Ecto neural progenitor cell (in vitro differentiated cells): ENCODE data around the gene TMEM80.
A peak's percentile ranks its signal among the peaks of the same experiment; 100 is the strongest.
"Not testable (repeated sequence)": the region's sequence is repeated elsewhere in the genome, so short reads cannot be mapped to it uniquely, and the experiment has no call there.

Experiments used
- DNase-seq: peaks from one replicate; pipeline ENCODE4 v3.0.0-alpha.2; 2018; ENCODE audit warnings: low spot score

TMEM80 gene

GRCh38 chr11:721247-721740 is 25.7 kb downstream of the TMEM80 start:
- no peak for DNase-seq

DNA sequence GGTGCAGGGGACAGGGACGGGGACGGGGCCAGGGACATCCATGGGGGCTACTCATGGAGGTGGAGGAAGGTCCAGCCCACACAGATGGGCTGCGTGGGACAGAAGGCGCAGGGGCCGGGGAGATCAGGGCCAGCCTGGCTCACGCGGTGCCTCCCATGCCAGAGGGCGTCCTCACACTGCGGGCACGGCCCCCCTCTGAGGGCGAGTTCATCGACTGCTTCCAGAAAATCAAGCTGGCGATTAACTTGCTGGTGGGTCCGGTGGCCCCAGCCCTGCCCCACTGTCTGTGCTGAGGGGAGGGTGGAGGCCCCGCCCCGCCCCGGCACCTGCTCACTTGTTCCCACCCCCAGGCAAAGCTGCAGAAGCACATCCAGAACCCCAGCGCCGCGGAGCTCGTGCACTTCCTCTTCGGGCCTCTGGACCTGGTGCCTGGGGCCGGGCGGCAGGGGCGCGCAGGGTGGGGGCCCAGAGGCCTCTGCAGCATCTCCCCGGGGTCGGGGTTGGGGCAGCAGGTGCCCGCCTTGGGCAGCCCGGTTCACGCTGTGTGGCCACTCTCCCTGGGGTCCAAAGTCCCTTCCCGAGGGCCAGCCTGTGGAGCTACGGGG is 26.2 kb downstream of the TMEM80 start:
- no peak for DNase-seq

DNA sequence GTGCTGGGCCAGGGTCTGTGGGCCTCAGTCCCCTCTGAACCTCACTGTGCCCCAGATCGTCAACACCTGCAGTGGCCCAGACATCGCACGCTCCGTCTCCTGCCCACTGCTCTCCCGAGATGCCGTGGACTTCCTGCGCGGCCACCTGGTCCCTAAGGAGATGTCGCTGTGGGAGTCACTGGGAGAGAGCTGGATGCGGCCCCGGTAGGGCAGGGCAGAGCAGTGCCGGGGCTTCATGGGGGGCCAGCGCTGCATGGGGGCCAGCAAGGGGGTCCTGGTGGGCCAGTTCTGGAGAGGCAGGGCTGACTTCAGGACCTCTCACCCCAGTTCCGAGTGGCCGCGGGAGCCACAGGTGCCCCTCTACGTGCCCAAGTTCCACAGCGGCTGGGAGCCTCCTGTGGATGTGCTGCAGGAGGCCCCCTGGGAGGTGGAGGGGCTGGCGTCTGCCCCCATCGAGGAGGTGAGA is 26.8 kb downstream of the TMEM80 start:
- no peak for DNase-seq

DNA sequence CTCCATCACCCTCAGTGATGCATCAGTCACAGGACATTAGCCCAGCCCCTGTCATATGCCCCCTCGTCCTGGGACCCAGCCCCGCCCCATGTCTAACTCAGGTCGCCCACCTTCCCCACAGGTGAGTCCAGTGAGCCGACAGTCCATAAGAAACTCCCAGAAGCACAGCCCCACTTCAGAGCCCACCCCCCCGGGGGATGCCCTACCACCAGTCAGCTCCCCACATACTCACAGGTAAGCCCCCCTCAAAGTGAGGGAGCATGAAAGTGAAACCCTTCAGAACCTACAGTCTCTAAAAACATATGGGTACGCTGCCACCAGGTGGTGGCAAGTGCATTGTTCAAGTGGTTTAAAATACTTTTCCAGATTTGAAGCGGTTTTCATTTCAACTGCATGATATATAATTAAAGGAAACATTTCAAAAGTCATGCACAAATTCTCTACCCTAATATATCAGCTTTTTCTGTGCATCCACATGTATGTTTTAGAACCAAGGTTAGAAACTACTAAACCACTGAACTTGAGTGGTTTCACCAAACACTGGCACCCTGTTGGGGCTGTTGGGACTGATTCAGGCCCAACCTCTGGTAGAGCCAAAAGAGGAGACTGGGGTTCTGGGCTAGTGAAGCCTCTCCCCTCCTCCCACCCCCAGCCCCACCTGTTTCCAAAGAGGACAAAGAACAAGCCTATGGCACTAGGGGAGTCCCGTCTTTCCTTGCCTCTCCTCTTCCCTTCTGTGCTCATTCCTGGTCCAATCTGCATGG is 27.7 kb downstream of the TMEM80 start:
- DNase-seq, result no peak

DNA sequence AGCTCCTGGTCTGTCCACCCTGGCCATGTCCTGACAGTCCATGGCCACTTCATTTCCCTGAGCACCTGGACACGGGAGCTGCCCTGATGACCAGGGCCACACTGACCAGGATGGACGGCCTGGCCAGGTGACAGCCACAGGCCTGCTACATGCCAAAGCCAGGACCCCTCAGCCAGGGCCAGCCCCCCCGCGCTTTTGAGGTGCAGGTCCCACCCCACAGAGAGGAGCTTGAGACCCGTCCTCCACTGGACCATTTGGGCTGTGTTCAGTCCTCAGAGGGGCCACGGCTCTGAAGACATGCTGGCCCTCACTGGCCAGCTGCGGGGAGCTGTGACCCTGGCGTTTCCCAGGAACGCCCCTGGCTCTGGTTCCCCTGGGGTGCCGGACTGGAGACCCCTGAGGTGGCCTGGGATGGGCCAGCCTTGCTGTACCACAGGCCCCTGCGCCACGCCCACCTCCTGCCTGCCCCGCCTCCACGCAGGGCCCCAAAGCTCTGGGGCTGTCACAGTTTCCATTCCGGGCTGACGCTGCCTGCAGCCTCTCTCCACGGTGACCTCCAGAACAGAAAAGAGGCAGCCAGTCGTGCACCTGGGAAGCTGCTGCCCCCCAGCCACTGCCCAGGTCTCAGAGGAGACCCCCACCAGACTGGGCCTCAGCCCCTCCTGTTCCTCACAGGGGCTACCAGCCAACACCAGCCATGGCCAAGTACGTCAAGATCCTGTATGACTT is 28.6 kb downstream of the TMEM80 start:
- DNase-seq, result no peak

GRCh38 chr11:724778-725386 is 29.3 kb downstream of the TMEM80 start:
- DNase-seq, result no peak

GRCh38 chr11:725624-726202 is 30.1 kb downstream of the TMEM80 start:
- DNase-seq, result no peak

DNA sequence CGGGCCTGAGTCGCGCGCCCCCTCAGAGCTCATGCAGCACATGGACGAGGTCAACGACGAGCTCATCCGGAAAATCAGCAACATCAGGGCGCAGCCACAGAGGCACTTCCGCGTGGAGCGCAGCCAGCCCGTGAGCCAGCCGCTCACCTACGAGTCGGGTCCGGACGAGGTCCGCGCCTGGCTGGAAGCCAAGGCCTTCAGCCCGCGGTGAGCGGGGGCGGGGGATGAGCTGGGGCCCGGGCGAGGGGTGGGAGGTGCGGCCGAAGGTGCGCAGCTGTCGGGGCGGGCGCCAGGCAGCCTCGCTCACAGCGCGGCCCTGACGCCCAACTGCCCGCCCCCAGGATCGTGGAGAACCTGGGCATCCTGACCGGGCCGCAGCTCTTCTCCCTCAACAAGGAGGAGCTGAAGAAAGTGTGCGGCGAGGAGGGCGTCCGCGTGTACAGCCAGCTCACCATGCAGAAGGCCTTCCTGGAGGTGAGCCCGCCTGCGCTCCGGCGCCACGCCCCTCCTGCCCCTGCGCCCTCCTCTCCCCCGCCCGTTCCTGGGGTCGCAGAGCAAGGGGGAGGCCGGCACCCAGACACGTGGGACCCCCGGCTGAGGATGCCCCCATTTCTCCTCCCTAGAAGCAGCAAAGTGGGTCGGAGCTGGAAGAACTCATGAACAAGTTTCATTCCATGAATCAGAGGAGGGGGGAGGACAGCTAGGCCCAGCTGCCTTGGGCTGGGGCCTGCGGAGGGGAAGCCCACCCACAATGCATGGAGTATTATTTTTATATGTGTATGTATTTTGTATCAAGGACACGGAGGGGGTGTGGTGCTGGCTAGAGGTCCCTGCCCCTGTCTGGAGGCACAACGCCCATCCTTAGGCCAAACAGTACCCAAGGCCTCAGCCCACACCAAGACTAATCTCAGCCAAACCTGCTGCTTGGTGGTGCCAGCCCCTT is 30.9 kb downstream of the TMEM80 start:
- DNase-seq, result no peak

DNA sequence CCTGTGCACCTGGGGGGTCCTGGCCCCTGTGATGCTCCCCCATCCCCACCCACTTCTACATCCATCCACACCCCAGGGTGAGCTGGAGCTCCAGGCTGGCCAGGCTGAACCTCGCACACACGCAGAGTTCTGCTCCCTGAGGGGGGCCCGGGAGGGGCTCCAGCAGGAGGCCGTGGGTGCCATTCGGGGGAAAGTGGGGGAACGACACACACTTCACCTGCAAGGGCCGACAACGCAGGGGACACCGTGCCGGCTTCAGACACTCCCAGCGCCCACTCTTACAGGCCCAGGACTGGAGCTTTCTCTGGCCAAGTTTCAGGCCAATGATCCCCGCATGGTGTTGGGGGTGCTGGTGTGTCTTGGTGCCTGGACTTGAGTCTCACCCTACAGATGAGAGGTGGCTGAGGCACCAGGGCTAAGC is 31.7 kb downstream of the TMEM80 start:
- no peak for DNase-seq

DNA sequence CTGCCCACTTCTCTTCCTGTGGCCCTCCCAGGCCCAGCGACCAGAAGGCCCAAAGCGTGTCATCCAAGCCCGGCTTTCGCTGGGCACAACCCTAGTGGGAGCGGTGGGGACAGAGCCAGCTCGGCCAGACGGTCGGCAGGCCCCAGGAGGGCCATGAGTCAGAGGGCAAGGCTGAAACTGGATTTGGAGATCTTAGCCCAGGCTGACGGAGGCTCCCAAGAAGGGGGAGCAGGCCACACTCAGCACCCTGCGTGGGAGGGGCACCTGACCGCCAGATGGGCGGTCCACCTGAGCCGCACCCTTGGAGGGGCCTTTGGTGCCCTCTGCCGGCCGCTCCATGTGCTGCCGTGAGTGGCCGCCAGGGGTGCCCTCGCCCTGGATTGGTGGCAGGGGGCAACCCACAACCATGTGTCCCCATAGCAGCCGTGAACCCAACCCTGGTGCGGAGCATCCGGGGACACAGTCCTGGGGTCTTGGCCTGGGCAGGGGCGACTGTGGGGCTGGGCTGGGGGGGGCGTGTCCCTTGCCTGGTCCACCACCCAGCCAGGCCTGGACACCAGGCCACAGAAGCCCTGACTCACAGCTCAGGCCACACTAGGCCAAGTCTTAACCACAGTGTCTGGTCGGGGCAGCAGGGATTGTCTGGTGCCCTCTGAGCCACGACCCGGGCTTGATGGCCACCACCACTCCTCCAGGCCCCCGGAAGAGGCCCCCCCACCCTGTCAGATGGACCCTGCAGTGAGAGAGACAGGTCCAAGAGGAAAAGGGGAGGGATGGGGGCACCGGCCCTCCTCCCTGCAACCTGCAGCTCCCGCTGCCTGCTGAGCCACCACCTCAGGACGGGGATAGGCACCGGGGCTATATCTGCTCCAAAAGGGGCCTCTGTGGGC is 32.5 kb downstream of the TMEM80 start:
- DNase-seq, result peak; percentile 91

DNA sequence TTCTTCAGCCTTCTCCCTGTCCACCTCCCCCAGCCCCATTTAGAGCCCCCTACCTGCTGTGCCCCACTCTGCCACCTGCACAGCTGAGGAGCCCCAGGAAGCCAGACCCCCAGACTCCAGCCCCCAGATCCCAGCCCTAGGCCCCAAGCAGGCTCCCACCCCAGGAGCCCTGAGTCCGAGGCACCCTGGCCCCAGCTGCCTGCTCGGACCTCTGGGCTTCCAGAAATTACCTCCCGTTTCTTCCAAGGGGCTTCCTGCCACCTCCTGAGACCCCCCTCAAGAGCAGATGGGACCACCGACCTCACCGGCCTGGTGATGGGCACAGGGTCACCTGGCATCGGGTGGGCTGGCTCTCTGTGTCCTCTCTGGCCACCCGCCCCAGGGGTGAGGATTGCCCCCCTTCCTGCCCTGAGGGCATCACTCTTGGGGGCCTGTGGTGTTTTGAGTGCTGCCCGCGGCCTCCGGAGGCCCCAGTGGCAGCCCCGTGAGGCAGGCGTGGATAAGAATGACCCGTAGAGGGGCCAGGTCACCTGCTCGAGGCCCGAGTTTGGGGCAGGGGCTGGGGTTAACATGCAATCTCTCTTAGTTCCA is 33.4 kb downstream of the TMEM80 start:
- no peak for DNase-seq

DNA sequence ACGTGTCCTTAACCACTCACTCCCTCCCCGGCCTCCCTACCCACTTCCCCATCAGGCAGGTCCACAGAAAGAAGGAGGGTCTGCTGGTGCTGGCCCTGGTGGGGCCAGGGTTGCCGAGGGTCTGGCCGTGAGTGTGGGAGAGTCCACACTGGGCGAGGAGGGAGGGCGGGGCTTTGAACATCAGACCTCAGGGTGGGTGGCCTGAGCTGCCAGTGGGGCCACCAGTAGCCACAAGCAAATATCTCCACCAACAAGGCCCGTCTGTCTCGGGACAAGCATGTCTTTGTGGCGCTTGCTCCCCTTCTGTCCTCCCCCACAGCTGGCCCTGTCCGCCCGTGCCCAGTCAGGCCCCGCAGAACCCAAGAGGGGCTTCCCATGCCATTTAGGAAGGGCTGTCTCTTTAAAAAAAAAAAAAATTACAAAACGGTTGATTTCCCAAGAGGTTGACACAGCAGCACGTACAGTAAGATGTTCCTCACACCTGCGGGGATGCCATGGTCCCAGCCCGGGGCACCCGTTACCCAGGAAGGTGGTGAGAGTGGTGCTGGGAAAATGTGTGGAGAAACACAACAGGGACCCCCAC is 34.0 kb downstream of the TMEM80 start:
- DNase-seq, result peak; percentile 57

GRCh38 chr11:733072-733471 is 37.5 kb downstream of the TMEM80 start:
- no peak for DNase-seq

- DNase-seq, result not testable (repeated sequence)
These were observed 38.9 kb downstream of the TMEM80 start for GRCh38 chr11:734541-734940.

- DNase-seq, result no peak
These were observed 41.8 kb downstream of the TMEM80 start for GRCh38 chr11:737366-737765.

DNA sequence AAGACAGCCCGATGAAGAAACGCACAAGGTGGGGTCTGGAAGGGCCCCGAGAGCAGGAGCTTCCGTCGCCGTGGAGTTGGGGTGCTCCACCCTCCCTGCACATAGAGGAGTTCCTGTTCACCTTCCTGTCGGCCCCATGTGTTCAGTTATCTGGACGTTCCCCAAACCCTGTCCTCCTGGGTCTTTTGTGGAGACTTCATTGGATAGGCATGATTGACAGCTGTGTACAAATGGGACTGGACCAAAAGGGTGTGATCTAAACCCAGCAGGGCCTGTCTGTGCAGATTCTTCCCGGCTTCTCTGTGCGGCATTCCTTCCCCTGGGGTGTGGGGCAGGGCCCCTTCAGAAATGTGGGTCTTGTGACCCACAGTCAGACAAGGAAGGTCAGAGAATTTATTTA is 42.3 kb downstream of the TMEM80 start:
- DNase-seq, result not testable (repeated sequence)

GRCh38 chr11:742156-742546 is 46.5 kb downstream of the TMEM80 start:
- no peak for DNase-seq

GRCh38 chr11:742571-743201 is 47.1 kb downstream of the TMEM80 start:
- DNase-seq, result no peak

DNA sequence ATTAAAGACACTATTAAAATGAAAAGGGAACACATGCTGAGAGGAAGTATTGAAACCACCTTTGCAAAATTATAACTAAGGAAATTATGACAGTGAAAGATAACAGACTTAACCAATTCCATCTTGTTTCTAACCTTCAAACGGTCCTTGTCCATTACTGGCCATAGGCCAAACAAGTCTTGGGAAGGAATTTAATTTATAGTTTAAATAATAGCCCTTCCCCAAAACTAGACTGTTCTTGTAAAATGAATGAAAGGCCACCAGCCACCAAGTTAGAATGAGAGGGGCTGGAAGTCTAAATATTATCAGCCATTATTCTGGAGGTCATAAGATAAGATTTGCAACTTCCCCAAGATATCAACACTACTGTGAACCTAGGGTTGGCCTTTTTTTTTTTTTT is 49.8 kb downstream of the TMEM80 start:
- DNase-seq, result no peak
